GM19023 (cell line): Measurements from ENCODE around the gene GTF2H1.

ENCODE experiments used
- ATAC-seq: cut with Tn5 transposase; IDR thresholded peaks from one replicate; pipeline ENCODE4 v1.9.1; 2021; ENCODE audit warnings: mild to moderate bottlenecking, moderate library complexity; ENCODE audit not compliant: unreplicated experiment

The GTF2H1 gene

DNA sequence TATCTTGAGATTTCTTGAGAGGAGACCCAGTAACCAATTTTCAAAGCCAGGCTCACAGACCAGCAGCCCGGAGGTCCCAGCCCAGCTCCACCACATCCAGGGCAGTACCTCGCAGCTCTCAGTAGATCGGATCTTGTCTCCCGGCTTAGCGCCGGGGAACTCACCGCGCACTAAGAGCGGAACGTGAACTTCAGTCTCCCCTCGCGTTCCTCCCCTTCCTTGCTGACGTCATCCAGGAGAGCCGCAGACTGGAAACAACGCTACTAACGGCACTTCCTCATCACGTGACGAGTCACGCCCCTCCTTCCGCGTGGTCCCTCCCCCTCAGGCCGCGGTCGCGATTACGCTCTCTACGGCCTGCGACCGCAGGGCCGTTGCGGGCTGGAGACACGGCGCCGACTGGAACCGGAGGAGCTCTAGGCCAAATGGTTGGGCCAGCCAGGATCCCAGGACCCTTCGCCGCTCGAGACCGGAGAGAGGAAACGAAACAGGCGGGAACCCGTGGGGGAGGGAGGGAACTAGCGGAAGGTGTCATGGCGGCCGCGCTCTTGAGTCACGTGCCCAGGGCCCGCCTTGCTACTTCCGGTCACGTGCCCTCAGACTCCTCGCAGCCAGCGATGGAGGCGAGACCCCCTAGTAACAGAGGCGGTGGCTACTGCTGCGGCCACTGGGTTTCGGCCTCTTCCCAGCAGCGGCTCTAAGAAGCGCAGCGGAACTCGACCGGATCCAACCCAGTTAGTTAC is at the start of gene GTF2H1, which contains the start of gene HPS5:
Gene GTF2H1, plus strand, starts transcription at position 599 of the 743 bp plus-strand sequence. CDS start 10,508 bp downstream, outside the sequence.
Gene HPS5, minus strand, starts transcription at position 172 of the 743 bp plus-strand sequence. CDS start 4,282 bp downstream, outside the sequence.
- peak; percentile 91 for ATAC-seq

DNA sequence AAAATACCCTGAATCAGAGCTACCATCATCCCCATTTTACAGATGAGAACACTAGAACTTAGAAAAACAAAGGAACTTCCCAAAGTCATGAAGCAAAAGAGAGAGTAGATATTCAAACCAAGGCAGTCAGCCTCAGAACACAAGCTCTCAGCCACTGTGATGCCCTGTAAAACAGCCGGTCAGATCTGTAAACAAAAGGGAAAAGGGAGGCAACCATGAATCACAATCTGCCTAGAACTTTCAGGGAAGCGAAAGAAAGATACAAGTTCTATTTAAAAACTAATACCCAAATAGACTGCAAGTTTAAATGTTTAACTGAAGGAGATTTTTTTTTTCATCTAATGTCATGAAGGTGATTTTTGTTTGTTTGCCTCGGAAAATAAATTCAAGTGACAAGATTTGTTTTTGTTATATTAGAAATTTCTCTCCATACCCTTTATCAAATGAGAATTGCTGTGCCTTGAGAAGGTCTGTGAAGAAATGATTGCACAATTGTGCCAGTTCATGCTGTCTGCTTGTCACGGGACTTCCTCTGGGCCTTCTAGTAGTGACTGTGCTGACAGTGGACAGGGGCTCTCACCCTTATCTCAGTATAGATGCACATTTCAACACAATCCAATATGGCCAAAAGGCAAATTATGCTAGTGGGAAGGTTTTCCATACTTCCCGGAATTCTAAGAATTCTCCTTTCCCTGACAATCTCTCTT is 44.6 kb upstream of the GTF2H1 start:
- ATAC-seq: no peak

DNA sequence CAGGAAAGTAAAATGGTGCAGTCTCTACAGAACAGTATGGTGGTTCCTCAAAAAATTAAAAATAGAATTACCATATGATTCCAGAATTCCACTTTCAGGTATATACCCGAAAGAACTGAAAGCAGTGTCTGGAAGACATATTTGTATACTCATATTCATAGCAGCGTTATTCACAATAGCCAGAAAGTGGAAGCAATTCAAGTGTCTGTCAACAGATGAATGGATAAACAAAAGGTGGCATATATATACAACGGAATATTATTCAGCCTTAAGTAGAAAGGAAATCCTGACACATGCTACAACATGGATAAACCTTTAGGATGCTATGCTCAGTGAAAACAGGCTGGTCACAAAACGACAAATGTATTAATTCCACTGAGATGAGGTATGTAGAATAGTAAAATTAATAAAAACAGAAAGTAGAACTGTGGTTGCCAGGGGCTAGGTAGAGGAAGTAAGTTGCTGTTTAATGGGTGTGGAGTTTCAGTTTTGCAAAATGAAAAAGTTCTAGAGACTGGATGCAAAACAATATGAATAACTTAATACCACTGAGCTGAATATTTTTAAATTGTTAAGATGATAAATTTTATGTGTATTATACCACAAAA is 41.8 kb upstream of the GTF2H1 start:
- peak; percentile 89 for ATAC-seq

DNA sequence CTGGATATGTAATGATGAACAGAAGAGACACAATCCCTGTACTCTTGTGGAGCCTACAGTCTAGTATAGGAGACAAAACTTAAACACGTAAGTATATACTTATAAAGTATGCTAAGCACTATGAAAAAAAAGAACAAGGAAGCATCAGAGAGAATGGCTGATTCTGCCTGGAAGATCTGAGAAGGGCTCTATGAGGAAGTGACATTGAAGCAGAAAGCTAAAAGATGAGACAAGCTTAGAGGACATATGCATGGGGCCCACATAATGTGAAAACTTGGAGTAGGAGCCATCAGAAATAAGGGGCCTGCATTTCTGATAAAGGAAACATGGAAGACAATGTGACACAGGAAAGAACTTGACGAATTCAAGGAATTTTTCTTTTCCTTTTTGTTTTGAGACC is 39.7 kb upstream of the GTF2H1 start:
- ATAC-seq: no peak

DNA sequence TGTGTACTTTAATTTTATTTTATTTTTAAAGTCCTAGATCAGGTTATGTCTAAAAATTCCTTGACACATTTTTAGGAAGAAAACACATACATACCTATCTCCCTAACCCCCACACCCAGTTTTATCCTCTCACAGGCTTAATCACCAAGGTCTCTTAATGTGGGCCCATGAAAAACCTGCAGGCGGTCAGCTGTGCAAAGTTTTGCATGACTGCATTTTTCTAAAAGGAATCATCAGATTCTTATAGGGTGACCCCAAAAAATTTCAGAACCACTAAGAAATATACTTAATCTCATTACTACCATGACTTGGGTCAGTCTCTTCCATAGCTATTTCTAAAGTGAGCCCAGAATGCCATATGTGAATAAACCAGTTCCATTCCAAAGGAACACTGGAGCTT is 36.5 kb upstream of the GTF2H1 start:
- no peak for ATAC-seq

DNA sequence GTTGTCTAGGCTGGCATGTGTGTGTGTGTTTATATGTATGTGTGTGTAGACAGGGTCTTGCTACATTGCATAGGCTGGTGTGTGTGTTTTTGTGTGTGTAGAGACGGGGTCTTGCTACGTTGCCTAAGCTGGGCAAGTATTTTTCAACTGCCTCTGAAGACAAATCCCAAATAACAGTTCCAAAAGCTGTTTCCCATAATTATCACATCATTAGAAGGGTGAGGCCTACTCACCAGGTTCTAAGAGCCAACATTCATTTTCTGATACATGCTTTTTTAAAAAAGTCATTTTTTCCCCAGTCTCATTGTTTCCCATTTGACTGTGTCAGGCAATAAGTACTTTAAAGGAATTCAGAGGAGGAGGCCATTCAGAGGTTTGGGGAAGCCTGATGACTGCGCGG is 33.5 kb upstream of the GTF2H1 start:
- no peak for ATAC-seq

DNA sequence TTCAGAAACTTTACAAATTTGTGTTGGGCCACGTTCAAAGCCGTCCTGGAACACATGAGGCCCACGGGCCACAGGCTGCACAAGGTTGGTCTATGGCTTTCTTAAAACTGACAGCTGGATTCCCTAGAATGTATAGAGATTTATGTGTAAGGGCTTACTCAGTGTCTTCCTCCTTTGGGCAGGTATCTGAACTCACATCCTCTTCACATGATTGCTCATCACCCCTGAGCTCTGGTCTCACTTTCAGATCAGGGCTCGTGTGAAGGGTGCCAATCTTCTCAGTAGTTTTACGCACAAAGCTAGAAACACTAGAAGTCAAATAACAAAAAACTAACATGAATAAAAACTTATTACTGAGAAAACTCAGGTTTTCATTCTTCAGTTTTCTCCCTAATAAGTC is 27.5 kb upstream of the GTF2H1 start:
- no peak for ATAC-seq

DNA sequence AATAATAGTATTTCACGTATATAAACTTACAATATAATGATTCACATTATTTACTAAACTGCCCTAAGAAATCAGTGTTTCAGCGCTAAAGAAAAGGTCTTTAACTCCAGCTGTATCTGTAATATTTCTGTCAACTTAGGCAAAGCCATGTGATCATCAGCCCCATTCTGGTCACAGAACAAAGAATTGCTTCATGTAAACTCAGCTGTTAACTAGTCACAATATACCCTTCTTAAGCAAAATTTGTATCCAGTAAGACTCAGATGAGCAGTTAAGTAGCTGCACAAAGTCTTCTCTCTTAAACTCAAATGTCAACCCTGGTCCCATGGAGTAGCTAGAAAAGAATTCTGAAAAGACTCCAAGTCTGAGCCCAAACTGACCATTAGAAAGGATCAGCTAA is 27.1 kb upstream of the GTF2H1 start:
- ATAC-seq: no peak

DNA sequence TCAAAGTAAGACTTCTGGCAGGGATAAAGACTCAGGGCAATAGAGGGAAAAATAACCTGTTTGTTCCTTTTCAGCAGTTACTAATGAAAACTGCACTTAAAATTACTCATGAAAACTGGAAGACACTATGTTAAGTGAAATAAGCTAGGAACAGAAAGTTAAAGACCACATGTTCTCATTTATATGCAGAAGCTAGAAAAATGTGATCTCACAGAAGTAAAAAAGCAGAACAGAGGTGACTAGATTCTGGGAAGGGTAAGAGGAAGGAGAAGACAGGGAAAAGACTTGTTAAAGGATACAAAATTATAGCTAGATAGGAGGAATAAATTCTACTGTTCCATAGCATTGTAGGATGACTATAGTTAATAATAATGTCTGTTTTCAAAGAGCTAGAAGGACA is 22.6 kb upstream of the GTF2H1 start:
- no peak for ATAC-seq

DNA sequence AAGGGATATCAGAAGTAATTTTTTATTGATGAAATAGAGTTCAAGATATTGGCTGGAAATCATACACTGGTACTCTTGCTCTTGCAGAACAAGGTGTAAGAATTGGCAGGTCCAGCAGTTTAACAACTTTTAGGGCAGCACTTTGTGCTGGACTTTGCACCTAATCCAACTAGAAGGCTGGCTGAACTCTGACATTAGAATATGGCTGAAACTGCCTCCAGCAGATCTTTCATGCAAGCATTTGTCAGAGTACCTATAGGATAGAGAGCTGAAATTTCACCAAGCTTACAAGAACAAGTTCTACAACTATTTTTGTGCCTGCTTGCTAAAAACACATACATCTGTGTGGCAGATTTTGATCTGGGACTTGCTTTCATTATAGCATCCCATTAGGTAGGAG is 17.6 kb upstream of the GTF2H1 start:
- ATAC-seq: no peak

DNA sequence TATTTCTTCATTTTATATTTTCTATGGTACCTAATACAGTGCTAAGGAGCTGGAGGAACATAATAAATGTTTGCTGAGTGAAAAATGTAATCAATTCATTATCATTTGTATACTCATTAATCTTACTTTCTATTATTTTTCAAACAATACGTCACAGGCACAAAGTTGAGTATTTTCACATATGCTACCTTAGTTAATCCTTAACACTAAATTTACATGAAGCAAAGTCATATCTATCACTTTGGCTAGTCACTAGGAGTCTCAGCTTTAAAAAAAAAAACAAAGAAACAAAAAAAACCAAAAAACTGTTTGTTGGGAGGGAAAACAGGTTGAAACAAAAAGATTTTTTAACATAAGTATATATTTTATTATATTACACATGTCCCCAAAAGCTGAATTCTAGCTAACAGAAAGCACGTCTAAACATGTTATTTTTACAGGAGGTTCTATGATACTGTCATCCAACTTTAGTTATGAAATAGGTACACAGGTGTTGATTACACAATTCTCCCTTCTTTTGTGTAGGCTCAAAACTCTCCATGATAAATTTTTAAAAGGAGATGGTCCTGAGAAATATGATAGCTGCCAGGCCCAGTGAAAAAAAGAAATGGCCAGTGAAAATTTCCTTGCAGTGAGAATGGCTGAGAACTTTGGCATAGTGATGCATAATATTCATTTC is 14.8 kb upstream of the GTF2H1 start:
- ATAC-seq: no peak

DNA sequence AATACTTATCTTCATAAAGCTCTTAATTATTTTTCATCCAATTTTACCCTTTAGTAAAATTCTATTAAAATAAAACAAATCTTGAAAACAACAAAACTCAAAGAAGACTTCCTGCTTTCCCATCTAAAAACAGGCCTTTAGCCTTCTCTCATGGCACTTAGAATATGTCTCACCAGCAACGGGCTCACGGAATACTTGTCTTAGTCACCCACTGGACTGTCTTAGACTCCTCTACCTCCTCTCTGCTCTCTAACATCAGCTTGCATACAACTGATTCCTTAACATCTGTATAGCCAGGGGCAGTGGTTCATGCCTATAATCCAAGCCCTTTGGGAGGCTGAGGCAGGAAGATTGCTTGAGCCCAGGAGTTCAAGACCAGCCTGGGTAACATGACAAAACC is 14.1 kb upstream of the GTF2H1 start:
- no peak for ATAC-seq

DNA sequence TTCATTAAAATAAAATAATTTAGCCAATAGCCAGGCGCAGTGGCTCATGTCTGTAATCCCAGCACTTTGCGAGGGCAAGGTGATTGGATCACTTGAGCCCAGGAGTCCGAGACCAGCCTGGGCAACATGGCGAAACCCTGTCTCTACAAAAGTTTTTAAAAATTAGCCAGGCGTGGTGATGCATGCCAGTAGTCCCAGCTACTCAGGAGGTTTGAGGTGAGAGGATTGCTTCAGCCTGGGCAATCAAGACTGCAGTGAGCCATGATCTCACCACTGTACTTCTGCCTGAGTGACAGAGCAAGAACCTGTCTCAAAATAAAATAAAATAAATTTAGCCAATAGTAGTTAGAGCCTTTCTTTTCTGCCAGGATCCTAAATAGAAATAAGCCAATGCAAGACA is 12.7 kb upstream of the GTF2H1 start:
- no peak for ATAC-seq

DNA sequence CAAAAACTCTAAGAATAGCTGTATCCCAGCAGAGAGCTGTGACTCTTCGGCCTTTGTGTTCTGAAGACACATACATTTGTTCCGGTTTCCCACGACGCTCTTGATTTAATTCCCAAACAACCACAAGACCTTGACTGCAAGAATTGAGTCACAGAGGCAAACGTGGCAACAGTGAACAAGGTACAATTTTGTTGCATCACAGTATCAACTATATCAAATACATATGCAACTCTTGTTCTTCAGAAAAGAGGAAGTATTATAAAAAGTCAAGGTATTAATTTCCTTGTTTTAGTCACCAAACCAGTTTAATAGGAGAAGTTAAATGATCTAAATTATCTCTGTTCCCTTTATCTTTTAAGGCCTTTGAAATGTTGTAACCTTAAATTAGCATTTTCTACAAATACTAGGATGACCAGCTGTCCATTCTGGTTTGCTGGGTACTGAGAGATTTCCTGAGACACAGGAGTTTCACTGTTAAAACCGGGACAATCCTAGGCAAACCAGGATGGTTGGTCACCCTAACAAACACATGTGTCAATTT is 11.5 kb upstream of the GTF2H1 start:
- ATAC-seq: no peak

DNA sequence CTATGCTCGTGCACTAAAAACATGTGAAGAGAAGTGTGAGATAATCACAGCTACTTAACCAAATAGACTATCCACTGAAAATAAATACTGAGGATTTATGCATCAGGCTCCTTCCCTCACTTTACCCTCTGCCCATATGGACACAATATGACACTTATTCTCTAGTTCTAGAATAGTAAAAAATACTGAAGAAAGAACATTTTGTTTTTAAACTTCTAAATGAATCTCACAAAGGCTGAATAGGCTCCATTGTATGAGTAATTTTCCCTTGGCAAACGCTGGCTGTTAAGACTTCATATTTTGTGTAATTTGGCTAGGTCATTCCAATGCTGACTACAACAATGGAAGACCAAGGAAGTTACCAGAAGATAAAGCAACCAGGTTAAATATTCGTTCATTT is 10.4 kb upstream of the GTF2H1 start:
- ATAC-seq: no peak

DNA sequence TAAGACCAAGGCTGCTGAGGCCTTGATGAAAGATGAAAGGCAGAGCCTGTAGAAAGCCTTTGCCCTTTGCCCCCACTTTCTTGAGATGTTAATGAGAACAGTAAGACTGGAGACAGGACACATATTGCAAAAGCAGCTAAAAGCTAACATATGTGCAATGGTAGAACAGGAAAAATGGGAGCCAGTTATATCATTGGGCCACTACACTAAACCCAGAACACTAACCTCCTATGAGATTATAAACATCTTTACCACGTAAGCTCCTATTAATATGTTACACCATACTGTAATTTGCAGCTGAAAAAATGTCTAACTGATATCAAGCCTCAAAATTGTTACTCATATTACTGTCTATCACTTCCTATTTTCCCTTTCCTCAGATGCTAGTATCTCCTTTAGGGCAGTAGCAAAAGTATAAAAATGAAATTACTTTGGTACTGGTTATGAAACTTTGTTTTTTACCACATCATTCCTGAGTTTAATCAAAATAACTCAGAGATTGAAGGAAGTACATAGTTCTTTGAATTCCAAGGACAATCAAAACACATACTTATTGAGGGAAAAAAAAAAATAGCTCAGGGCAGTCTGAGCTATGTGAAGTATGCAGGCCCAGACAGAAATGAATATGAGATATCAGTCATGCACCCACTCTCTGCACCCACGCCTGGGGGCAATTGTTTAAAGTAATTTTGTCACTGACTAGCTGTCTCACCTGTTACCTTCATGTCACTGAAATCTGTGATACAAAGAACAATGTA is 9.5 kb upstream of the GTF2H1 start:
- ATAC-seq: no peak

DNA sequence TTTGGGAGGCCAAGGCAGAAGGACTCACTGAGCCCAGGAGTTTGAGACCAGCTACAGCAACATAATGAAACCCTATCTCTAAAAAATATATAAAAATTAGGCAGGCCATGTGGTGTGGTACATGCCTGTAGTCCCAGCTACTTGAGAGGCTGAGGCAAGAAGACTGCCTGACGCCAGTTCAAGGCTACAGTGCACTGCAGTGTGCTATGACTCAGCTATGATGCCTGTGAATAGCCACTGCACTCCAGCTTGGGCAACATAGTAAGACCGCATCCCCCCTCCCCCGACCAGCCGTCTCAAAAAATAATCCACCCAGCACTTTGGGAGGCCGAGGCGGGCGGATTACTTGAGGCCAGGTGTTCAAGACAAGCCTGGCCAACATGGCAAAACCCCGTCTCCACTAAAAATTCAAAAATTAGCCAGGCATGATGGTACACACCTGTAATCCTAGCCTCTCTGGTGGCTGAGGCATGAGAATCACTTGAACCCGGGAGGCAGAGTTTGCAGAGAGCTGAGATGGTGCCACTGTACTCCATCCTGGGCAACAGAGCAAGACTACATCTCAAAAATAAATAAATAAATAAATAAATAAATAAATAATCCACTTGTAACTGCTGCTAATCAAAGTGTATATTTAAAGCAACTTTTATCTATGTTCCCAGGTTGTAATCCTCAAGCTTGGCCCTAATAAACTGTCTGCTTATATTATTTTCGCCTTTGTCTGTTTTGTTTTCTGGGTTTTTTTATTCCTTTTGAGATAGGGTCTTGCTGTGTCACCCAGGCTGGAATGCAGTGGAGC is 8.2 kb upstream of the GTF2H1 start:
- ATAC-seq: no peak

DNA sequence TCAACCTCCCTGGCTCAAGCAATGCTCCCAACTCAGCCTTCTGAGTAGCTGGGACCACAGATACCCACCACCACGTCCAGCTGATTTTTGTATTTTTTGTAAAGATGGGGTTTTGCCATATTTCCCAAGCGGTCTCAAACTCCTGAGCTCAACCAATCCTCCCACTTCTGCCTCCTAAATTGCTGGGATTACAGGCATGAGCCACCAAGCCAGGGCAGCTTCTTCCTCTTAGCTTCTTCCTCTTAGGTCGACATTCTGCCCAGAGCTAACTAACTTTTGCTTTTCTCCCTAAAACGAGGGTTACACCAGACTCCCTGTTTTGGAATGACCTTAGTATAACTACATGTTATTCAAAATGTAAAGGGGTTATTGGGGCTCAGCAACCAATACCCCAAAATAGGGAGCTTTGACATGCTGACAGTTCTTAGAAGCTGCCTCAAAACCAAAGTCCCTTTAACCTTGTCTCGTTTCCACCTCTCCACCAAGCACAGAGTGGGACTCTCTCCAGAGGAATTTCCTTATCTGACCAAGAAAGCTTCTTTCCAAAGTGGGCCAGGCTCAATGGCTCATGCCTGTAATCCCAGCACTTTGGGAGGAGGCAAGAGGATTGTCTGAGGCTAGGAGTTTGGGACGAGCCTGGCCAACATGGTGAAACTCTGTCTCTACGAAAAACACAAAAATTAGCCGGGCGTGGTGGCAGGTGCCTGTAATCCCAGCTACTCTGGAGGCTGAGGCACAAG is 7.4 kb upstream of the GTF2H1 start:
- ATAC-seq: no peak

DNA sequence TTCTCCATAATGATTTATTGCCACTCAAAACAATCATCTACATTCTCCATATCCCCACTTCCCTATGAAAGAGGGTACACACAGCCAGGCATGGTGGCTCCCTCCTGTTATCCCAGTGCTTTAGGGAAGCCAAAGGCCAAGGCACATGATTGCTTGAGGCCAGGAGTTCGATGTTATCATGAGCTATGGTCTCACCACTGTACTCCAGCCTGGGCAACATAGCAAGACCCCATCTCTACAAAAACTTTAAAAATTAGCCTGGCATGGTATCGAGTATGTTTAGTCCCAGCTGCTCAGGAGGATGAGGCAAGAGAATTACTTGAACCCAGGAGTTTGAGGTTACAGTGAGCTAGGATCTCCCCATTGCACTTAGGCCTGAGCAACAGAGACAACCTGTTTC is 6.5 kb upstream of the GTF2H1 start:
- ATAC-seq: no peak
